Right lobe of liver (tissue), 6 donors: ENCODE results near the gene PLXNA2. TPM values are rescaled to one million over a fixed set of nuclear protein-coding genes. Genes with fewer than 3 reads are reported as not detected.

Experiments used
- ATAC-seq, 4 donors: fragments of 200-7000 bp; cut with Tn5 transposase; one replicate each; pipeline ENCODE4 v1.9.1; 2020; ENCODE audit warnings: mild to moderate bottlenecking in 4 of 4, moderate library complexity in 4 of 4
- DNase-seq, 3 donors: peaks; one replicate each; pipeline ENCODE4 v3.0.0-alpha.2; 2020
- H3K27ac ChIP-seq, 3 donors: fragments of 200-600 bp; one replicate each; pipeline ENCODE4 v1.8.0; 2022
- H3K27me3 ChIP-seq, 2 donors: fragments of 200-600 bp; one replicate each; pipeline ENCODE4 v1.8.0; 2022
- H3K36me3 ChIP-seq, 4 donors: fragments of 200-600 bp; sonication (generic) in 1 of 4; one replicate each; pipeline versions ENCODE4 v1.5.1 to v1.8.0; 2017 to 2022; ENCODE audit warnings: control low read depth in 1 of 4
- H3K4me1 ChIP-seq, 4 donors: fragments of 200-600 bp; sonication (generic) in 1 of 4; one replicate each; pipeline versions ENCODE4 v1.5.1 to v1.8.0; 2017 to 2022; ENCODE audit warnings: control low read depth in 1 of 4
- H3K4me3 ChIP-seq, 3 donors: fragments of 200-600 bp; one replicate each; pipeline ENCODE4 v1.8.0; 2022
- H3K9me3 ChIP-seq, 4 donors: fragments of 200-600 bp; sonication (generic) in 1 of 4; one replicate each; pipeline versions ENCODE4 v1.5.1 to v1.8.0; 2017 to 2022; ENCODE audit warnings: control low read depth in 1 of 4
- CTCF ChIP-seq, 4 donors: fragments of 200-600 bp in 3 of 4; fragments of 450-650 bp in 1 of 4; IDR thresholded peaks; one replicate each; pipeline versions ENCODE4 v1.5.1 to v1.8.0; 2016 to 2022; ENCODE audit warnings: antibody characterized with exemption in 4 of 4, mild to moderate bottlenecking in 2 of 4
- POLR2A ChIP-seq: fragments of 450-650 bp; IDR thresholded peaks from one replicate; pipeline ENCODE4 v1.6.1; 2017; ENCODE audit warnings: antibody characterized with exemption, mild to moderate bottlenecking
- WGBS: methylation state at CpG from one replicate; pipeline ENCODE4 v1.1.6; 2018; ENCODE audit warnings: low coverage, low lambda C conversion rate; ENCODE audit not compliant: insufficient coverage; ENCODE audit errors: missing lambda C conversion rate; 5-methylcytosine and 5-hydroxymethylcytosine counted together
- intact Hi-C, 2 donors: fragments of 100-400 bp; cut with DNase I; formaldehyde crosslinking; loops; one replicate each; pipeline versions ENCODE4 v1.11.2 to v1.14.1; 2022
- total RNA-seq, 6 experiments: library from RNA; depleted of rRNA in 2 of 6; stranded (reverse); fragments of >200 nt in 2 of 6; fragmentation: NEBNext Ultra II Directional in 3 of 6; extraction: Animal tissue kit (Norgen Biotek cat#: 25700) in 3 of 6; gene quantifications; one replicate each; pipeline versions ENCODE4 v1.1.0 to v1.2.4, GENCODE V29; 2016 to 2023
- donor health status: DM: no; HTN: yes; CAD: no.
- donor health status: DM: no; HTN: no; CAD: no.
- donor health status: DM: no; HTN: no; CAD: no.
- donor health status: DM: no; HTN: yes; CAD: no.
- donor health status: DM: no; HTN: yes; CAD: no.

Gene PLXNA2
- total RNA-seq, 6 experiments from 2014 or later, result 5.6 to 20.8 (median 9.3) TPM

GRCh38 chr1:208047975-208048374 lies 196.2 kb downstream of the PLXNA2 start:
- DNase-seq (peak in 1 of 3 donors; percentile 59), ATAC-seq (peak; percentile 28 to 74 (median 44))
- peaks cover 0 to 4% (median 2%) of the 10 kb centered on the region in 4 donors for H3K36me3 ChIP-seq
- intact Hi-C loops, result no loop called here
- H3K4me1 ChIP-seq, result peaks cover 0 to 8% (median 2%) of the 10 kb centered on the region in 4 donors
- TF ChIP-seq POLR2A (no peak), CTCF (IDR thresholded peaks at IDR 0.05) (no peak)
- no peaks in the 10 kb centered on the region for H3K9me3 ChIP-seq
- WGBS, result 80% methylated on average over 1 of the region's 6 CpGs
- H3K27ac ChIP-seq, result no peak overlapping the region
- H3K4me3 ChIP-seq, result no peak overlapping the region
- no peaks in the 10 kb centered on the region for H3K27me3 ChIP-seq

- WGBS, result 67% methylated on average over 4 of the region's 6 CpGs
- intact Hi-C loops, result no loop called here
Observed at GRCh38 chr1:208047476-208047934, 196.7 kb downstream of the PLXNA2 start.

GRCh38 chr1:208045463-208046260 lies 198.5 kb downstream of the PLXNA2 start:
- TF ChIP-seq POLR2A, result no peak
- no peak for TF ChIP-seq CTCF (IDR thresholded peaks at IDR 0.05)
- Histone ChIP-seq H3K27me3 (no peaks in the 10 kb centered on the region), H3K36me3 (peaks cover 0 to 5% (median 0%) of the 10 kb centered on the region in 4 donors), H3K4me3 (no peak overlapping the region), H3K4me1 (peaks cover 0 to 8% (median 2%) of the 10 kb centered on the region in 4 donors), H3K9me3 (no peaks in the 10 kb centered on the region), H3K27ac (no peak overlapping the region)
- 86% methylated on average over 9 of the region's 16 CpGs for whole genome bisulfite sequencing
- DNase-seq (no peak), ATAC-seq (no peak)
- intact Hi-C loops, result no loop called here

More at GRCh38 chr1:208047476-208047934, 196.7 kb downstream of the PLXNA2 start:
- no peaks in the 10 kb centered on the region for H3K27me3 ChIP-seq
- peaks cover 0 to 3% (median 1%) of the 10 kb centered on the region in 4 donors for H3K36me3 ChIP-seq
- no peak overlapping the region for H3K4me3 ChIP-seq
- TF ChIP-seq CTCF (IDR thresholded peaks at IDR 0.05), result no peak
- no peak for TF ChIP-seq POLR2A
- no peak for DNase-seq
- no peak overlapping the region for H3K27ac ChIP-seq
- no peaks in the 10 kb centered on the region for H3K9me3 ChIP-seq
- H3K4me1 ChIP-seq, result peaks cover 0 to 8% (median 2%) of the 10 kb centered on the region in 4 donors
- ATAC-seq, result peak in 2 of 4 donors; percentile 28 to 39

DNA sequence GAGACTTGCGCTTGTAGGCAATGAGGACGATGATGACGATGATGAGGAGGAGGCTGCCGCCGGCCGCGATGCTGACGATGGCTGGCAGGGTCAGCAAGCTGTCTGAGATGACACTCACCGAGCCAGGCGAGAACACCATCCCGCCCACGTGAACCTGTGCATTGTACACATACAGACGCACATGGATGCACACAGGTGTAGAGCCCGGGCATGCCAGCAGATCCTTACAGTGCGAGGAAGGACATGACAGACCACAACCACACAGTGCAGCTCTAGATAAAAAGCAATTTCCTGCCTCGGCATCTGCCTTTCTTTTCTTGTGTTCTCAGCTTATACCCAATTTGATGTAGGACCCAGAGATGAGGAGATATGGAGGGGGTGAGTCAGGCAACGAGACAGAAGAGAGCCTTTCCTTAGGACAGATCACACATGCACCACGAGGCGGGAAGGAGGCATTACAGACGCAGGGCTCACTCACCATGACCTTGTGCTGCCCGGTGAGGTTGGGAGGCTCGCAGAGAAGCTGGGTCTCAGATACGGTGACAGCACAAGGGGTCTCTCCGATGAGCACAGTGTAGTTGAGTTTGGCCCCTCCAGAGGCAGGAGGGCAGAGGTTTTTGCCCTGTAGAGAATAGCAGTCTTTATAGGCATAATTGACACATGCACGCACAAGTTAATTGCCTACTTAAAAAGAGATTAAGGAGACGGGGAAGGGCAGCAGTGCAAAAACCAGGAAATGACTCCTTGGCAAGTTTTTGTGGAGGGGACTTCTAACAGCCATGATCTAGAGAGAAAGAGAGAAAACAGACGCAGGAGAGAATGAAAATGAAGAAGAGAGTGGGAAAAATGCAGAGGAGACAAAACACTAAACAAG lies 199.4 kb downstream of the PLXNA2 start:
- no peak overlapping the region for H3K4me3 ChIP-seq
- ATAC-seq (no peak), DNase-seq (no peak)
- 60% methylated on average over 16 of the region's 27 CpGs for WGBS
- TF ChIP-seq CTCF (IDR thresholded peaks at IDR 0.05) (no peak), POLR2A (no peak)
- intact Hi-C loops, result no loop called here
- H3K36me3 ChIP-seq, result peaks cover 0 to 5% (median 2%) of the 10 kb centered on the region in 4 donors
- H3K27ac ChIP-seq, result no peak overlapping the region
- peaks cover 0 to 8% (median 2%) of the 10 kb centered on the region in 4 donors for H3K4me1 ChIP-seq
- no peaks in the 10 kb centered on the region for H3K27me3 ChIP-seq
- no peaks in the 10 kb centered on the region for H3K9me3 ChIP-seq
